ENCODE data around the gene CALHM4. TPM values are rescaled to one million over a fixed set of nuclear protein-coding genes. Genes with fewer than 3 reads are reported as not detected.

The CALHM4 gene
- polyA plus RNA-seq, 2 of the 4 experiments (the other 2 are of a cell fraction), result not detected

- CTCF ChIA-PET, result interaction anchor here (0.6 to 4.2 kb wide), 14 partner anchors 18 to 320 kb away, joined by 3 to 34 read pairs (median 4); partner anchors contain the start of genes CALHM4 and RWDD1
- POLR2A ChIA-PET, result no interaction called here
- no peak overlapping the region for H3K4me2 ChIP-seq
- no peaks in the 10 kb centered on the region for H3K4me1 ChIP-seq
- no peak for FAIRE-seq
- H3K9me3 ChIP-seq, result no peaks in the 10 kb centered on the region
- no peak for ATAC-seq
- no peak for TF ChIP-seq ZC3H11A (IDR thresholded peaks at IDR 0.05)
- TF ChIP-seq, protein P1, sequence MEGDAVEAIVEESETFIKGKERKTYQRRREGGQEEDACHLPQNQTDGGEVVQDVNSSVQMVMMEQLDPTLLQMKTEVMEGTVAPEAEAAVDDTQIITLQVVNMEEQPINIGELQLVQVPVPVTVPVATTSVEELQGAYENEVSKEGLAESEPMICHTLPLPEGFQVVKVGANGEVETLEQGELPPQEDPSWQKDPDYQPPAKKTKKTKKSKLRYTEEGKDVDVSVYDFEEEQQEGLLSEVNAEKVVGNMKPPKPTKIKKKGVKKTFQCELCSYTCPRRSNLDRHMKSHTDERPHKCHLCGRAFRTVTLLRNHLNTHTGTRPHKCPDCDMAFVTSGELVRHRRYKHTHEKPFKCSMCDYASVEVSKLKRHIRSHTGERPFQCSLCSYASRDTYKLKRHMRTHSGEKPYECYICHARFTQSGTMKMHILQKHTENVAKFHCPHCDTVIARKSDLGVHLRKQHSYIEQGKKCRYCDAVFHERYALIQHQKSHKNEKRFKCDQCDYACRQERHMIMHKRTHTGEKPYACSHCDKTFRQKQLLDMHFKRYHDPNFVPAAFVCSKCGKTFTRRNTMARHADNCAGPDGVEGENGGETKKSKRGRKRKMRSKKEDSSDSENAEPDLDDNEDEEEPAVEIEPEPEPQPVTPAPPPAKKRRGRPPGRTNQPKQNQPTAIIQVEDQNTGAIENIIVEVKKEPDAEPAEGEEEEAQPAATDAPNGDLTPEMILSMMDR (IDR thresholded peaks at IDR 0.05), result no peak
- no peak for TF ChIP-seq HOXA7 (CRISPR knock-in tag; IDR thresholded peaks at IDR 0.05)
- no peak for TF ChIP-seq ESRRA (IDR thresholded peaks at IDR 0.05; ENCODE audit: borderline replicate concordance, low read length)
- no peak for TF ChIP-seq BHLHE40 (IDR thresholded peaks at IDR 0.05; ENCODE audit: low read depth, low read length)
- no peak for TF ChIP-seq RAD21 (conservative IDR thresholded peaks at IDR 0.05 in 1 of 2, IDR thresholded peaks at IDR 0.05 in 1 of 2)
- no peak for TF ChIP-seq HMGXB4 (CRISPR knock-in tag; IDR thresholded peaks at IDR 0.05; ENCODE audit: borderline replicate concordance)
- no peak for TF ChIP-seq EHF (CRISPR knock-in tag; IDR thresholded peaks at IDR 0.05)
- TF ChIP-seq SMC3 (IDR thresholded peaks at IDR 0.05), result no peak
- no peak for TF ChIP-seq POLR2A (IDR thresholded peaks at IDR 0.05; ENCODE audit: low read length)
- TF ChIP-seq RNF2 (IDR thresholded peaks at IDR 0.05; ENCODE audit: borderline replicate concordance, low read depth), result no peak
- no peak for TF ChIP-seq REST (IDR thresholded peaks at IDR 0.05)
- no peak for TF ChIP-seq ATOH8 (CRISPR knock-in tag; IDR thresholded peaks at IDR 0.05; ENCODE audit: low read depth)
- no peak overlapping the region for H3K4me3 ChIP-seq
- H3K27ac ChIP-seq, result no peak overlapping the region
- DNase-seq (ENCODE audit: low read depth in 1 of 2, low spot score in 1 of 2), result no peak
Observed at GRCh38 chr6:116535109-116535508, 18.4 kb upstream of the CALHM4 start.

DNA sequence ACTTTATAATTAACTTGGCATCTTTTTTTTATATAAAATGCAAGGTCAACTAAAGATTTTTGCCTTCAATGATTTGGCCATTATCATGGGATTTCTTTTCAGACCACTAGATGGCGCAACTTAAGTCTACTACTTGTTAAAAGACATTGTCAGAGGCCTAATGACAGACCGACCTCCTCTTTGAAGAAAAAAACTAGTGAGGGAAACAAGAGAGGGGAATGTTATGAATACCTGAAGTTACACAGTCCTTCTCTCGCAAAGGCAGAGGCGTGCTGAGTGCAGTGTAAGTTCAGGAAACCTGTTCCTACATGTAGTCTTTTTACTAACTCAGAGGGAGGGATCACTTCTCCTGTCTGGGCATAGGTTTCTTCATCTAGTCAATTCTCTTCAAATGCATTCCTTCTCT lies 17.3 kb upstream of the CALHM4 start:
- peak overlapping the region in 1 of 2 experiments; percentile 65; a peak in 2 of 6 replicates for H3K27ac ChIP-seq
- 7% methylated on average over 4 of the region's 4 CpGs for whole genome bisulfite sequencing (ENCODE audit: missing lambda C conversion rate)
- TF ChIP-seq, protein P1 (IDR thresholded peaks at IDR 0.05), result peak; percentile 67
- TF ChIP-seq SMC3 (IDR thresholded peaks at IDR 0.05) (peak; percentile 68), NPAS2 (CRISPR knock-in tag; IDR thresholded peaks at IDR 0.05; ENCODE audit: borderline replicate concordance) (no peak), RAD21 (conservative IDR thresholded peaks at IDR 0.05 in 1 of 2, IDR thresholded peaks at IDR 0.05 in 1 of 2) (peak; percentile 45 to 53; a peak in 4 of 5 replicates)
- CTCF ChIA-PET, result interaction anchor here (1.3 to 1.6 kb wide), 4 partner anchors 18 to 267 kb away, joined by 3 to 8 read pairs (median 6); no protein-coding TSS in a partner anchor
- FAIRE-seq (no peak), ATAC-seq (peak in 1 of 2 experiments; percentile 74; a peak in 3 of 6 replicates), DNase-seq (ENCODE audit: low read depth in 1 of 2, low spot score in 1 of 2) (peak; percentile 11 to 57)
- POLR2A ChIA-PET, result no interaction called here
- no peaks in the 10 kb centered on the region for H3K9me3 ChIP-seq
- H3K4me1 ChIP-seq, result no peaks in the 10 kb centered on the region
- no peak overlapping the region for H3K4me2 ChIP-seq
- no peak overlapping the region for H3K4me3 ChIP-seq
